HEK293 (cell line): Measurements from ENCODE around the gene DCUN1D2.

Source experiments
- EGR2 ChIP-seq: fragments of 450-650 bp; formaldehyde crosslinking; IDR thresholded peaks from 2 replicates; pipeline ENCODE4 v1.5.1; 2016; ENCODE audit warnings: low read depth, missing biosample characterization, missing genetic modification characterization
- KLF16 ChIP-seq: fragments of 450-650 bp; formaldehyde crosslinking; IDR thresholded peaks from 2 replicates; pipeline ENCODE4 v1.5.1; 2017; ENCODE audit warnings: missing biosample characterization, missing genetic modification characterization
- ZNF175 ChIP-seq: fragments of 450-650 bp; formaldehyde crosslinking; IDR thresholded peaks from 2 replicates; pipeline ENCODE4 v1.5.1; 2016; ENCODE audit warnings: missing biosample characterization, missing genetic modification characterization
- ZNF223 ChIP-seq: fragments of 450-650 bp; formaldehyde crosslinking; IDR thresholded peaks from 2 replicates; pipeline ENCODE4 v1.5.1; 2016; ENCODE audit warnings: missing biosample characterization, missing genetic modification characterization
- ZNF24 ChIP-seq: fragments of 450-650 bp; formaldehyde crosslinking; IDR thresholded peaks from 2 replicates; pipeline ENCODE4 v1.5.1; 2016; ENCODE audit warnings: missing biosample characterization, missing genetic modification characterization
- ZNF292 ChIP-seq: fragments of 450-650 bp; formaldehyde crosslinking; IDR thresholded peaks from 2 replicates; pipeline ENCODE4 v1.5.1; 2016; ENCODE audit warnings: low read depth, missing biosample characterization, missing genetic modification characterization, borderline replicate concordance
- ZNF549 ChIP-seq: fragments of 450-650 bp; IDR thresholded peaks from 2 replicates; pipeline ENCODE4 v1.5.1; 2018; ENCODE audit warnings: missing biosample characterization, missing genetic modification characterization, mild to moderate bottlenecking, inconsistent platforms, moderate library complexity
- ZNF670 ChIP-seq: fragments of 450-650 bp; formaldehyde crosslinking; IDR thresholded peaks from 2 replicates; pipeline ENCODE4 v1.5.1; 2016; ENCODE audit warnings: missing biosample characterization, missing genetic modification characterization, low read depth
- ZNF76 ChIP-seq: fragments of 450-650 bp; formaldehyde crosslinking; IDR thresholded peaks from 2 replicates; pipeline ENCODE4; 2016; ENCODE audit warnings: low read depth, missing biosample characterization, missing genetic modification characterization, borderline replicate concordance
- TF ChIP-seq, protein P1 (sequence below): fragments of 450-650 bp; formaldehyde crosslinking; IDR thresholded peaks from 2 replicates; pipeline ENCODE4 v1.5.1; 2016; ENCODE audit warnings: missing biosample characterization, missing genetic modification characterization
- TF ChIP-seq, protein P2 (sequence below): fragments of 450-650 bp; formaldehyde crosslinking; IDR thresholded peaks from 2 replicates; pipeline ENCODE4 v1.5.1; 2016; ENCODE audit warnings: missing biosample characterization, missing genetic modification characterization
- TF ChIP-seq, protein P3 (sequence below): fragments of 450-650 bp; formaldehyde crosslinking; IDR thresholded peaks from 2 replicates; pipeline ENCODE4 v1.5.1; 2016; ENCODE audit warnings: missing biosample characterization, missing genetic modification characterization

DNA sequence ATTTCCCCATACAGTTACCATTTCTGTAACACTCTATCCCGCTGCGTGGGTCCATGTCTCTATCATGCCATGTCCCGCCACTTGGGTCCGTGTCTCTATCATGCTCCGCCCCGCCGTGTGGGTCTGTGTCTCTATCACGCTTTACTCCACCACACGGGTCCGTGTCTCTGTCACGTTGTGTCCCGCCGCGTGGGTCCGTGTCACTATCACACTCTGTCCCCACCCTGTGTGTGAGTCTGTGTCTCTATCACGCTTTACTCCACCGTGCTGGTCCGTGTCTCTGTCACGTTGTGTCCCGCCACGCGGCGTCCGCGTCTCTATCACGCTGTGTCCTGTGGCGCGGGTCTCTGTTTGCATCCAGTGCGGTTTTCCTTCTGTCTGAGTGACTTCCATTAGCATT lies 48.9 kb downstream of the DCUN1D2 start:
- TF ChIP-seq, protein P1, sequence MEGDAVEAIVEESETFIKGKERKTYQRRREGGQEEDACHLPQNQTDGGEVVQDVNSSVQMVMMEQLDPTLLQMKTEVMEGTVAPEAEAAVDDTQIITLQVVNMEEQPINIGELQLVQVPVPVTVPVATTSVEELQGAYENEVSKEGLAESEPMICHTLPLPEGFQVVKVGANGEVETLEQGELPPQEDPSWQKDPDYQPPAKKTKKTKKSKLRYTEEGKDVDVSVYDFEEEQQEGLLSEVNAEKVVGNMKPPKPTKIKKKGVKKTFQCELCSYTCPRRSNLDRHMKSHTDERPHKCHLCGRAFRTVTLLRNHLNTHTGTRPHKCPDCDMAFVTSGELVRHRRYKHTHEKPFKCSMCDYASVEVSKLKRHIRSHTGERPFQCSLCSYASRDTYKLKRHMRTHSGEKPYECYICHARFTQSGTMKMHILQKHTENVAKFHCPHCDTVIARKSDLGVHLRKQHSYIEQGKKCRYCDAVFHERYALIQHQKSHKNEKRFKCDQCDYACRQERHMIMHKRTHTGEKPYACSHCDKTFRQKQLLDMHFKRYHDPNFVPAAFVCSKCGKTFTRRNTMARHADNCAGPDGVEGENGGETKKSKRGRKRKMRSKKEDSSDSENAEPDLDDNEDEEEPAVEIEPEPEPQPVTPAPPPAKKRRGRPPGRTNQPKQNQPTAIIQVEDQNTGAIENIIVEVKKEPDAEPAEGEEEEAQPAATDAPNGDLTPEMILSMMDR (tag by site-specific recombination): no peak
- no peak for TF ChIP-seq KLF16
- TF ChIP-seq, protein P2, sequence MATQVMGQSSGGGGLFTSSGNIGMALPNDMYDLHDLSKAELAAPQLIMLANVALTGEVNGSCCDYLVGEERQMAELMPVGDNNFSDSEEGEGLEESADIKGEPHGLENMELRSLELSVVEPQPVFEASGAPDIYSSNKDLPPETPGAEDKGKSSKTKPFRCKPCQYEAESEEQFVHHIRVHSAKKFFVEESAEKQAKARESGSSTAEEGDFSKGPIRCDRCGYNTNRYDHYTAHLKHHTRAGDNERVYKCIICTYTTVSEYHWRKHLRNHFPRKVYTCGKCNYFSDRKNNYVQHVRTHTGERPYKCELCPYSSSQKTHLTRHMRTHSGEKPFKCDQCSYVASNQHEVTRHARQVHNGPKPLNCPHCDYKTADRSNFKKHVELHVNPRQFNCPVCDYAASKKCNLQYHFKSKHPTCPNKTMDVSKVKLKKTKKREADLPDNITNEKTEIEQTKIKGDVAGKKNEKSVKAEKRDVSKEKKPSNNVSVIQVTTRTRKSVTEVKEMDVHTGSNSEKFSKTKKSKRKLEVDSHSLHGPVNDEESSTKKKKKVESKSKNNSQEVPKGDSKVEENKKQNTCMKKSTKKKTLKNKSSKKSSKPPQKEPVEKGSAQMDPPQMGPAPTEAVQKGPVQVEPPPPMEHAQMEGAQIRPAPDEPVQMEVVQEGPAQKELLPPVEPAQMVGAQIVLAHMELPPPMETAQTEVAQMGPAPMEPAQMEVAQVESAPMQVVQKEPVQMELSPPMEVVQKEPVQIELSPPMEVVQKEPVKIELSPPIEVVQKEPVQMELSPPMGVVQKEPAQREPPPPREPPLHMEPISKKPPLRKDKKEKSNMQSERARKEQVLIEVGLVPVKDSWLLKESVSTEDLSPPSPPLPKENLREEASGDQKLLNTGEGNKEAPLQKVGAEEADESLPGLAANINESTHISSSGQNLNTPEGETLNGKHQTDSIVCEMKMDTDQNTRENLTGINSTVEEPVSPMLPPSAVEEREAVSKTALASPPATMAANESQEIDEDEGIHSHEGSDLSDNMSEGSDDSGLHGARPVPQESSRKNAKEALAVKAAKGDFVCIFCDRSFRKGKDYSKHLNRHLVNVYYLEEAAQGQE (tag by site-specific recombination): no peak
- TF ChIP-seq ZNF175 (tag by site-specific recombination): no peak
- no peak for TF ChIP-seq EGR2 (tag by site-specific recombination)
- no peak for TF ChIP-seq ZNF223
- TF ChIP-seq, protein P3, sequence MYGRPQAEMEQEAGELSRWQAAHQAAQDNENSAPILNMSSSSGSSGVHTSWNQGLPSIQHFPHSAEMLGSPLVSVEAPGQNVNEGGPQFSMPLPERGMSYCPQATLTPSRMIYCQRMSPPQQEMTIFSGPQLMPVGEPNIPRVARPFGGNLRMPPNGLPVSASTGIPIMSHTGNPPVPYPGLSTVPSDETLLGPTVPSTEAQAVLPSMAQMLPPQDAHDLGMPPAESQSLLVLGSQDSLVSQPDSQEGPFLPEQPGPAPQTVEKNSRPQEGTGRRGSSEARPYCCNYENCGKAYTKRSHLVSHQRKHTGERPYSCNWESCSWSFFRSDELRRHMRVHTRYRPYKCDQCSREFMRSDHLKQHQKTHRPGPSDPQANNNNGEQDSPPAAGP (tag by site-specific recombination): no peak
- no peak for TF ChIP-seq ZNF76 (tag by site-specific recombination)
- no peak for TF ChIP-seq ZNF24 (tag by site-specific recombination)
- no peak for TF ChIP-seq ZNF670 (tag by site-specific recombination)
- no peak for TF ChIP-seq ZNF292 (tag by site-specific recombination)
- no peak for TF ChIP-seq ZNF549
